Panc1 (cell line): ENCODE measurements around the gene FADS2. TPM values are rescaled to one million over a fixed set of nuclear protein-coding genes. Genes with fewer than 3 reads are reported as not detected.

Experiments used
- ATAC-seq: fragments of 200-7000 bp; cut with Tn5 transposase; 2 replicates; pipeline ENCODE4 v1.9.1; 2020; ENCODE audit warnings: mild to moderate bottlenecking, moderate library complexity
- BruUV-seq: library from RNA; stranded (reverse); fragments of 400-500 nt; replicated peaks from 2 replicates; lab custom pipeline; 2021; lab: Mats Ljungman, UMichigan
- CTCF ChIA-PET: fragments of 300-600 bp; sonication (Branson Sonifier 250); formaldehyde crosslinking; loops from one replicate; lab custom pipeline; 2022; ENCODE audit warnings: antibody characterized with exemption; lab: Charles Lee
- POLR2A ChIA-PET: fragments of 300-600 bp; sonication (Branson Sonifier 250); formaldehyde crosslinking; loops from one replicate; lab custom pipeline; 2022; ENCODE audit warnings: antibody characterized with exemption; lab: Charles Lee
- DNase-seq: peaks from one replicate; pipeline ENCODE4 v3.0.0-alpha.2; 2010; ENCODE audit warnings: low read depth, low spot score
- H3K27ac ChIP-seq: 2 replicates; pipeline ENCODE4 v1.5.1; 2011; ENCODE audit warnings: mild to moderate bottlenecking, low read length, inconsistent platforms
- H3K27me3 ChIP-seq: fragments of 200-500 bp; sonication (Bioruptor generic); 2 replicates; pipeline ENCODE4 v1.6.0; 2014; ENCODE audit warnings: low read length, inconsistent platforms; ENCODE audit not compliant: control insufficient read depth, insufficient read depth
- H3K36me3 ChIP-seq: fragments of 200-500 bp; sonication (Bioruptor generic); 2 replicates; pipeline ENCODE4 v1.5.1; 2014; ENCODE audit warnings: inconsistent platforms, mild to moderate bottlenecking, low read length, moderate library complexity; ENCODE audit not compliant: control insufficient read depth, insufficient read depth
- H3K4me1 ChIP-seq: 2 replicates; pipeline ENCODE4 v1.5.1; 2011; ENCODE audit warnings: inconsistent platforms, mild to moderate bottlenecking, low read length, moderate library complexity; ENCODE audit not compliant: control insufficient read depth, insufficient read depth
- H3K4me3 ChIP-seq, 2 experiments: 2 replicates each; pipeline ENCODE4 v1.5.1; 2011 to 2012; ENCODE audit warnings: low read depth in 2 of 2, low read length in 2 of 2, mild to moderate bottlenecking in 2 of 2, inconsistent platforms in 1 of 2, moderate library complexity in 1 of 2
- H3K9me3 ChIP-seq: fragments of 200-500 bp; sonication (Bioruptor generic); 2 replicates; pipeline ENCODE4 v1.5.1; 2014; ENCODE audit warnings: low read depth, mild to moderate bottlenecking, inconsistent platforms, low read length, moderate library complexity; ENCODE audit not compliant: control insufficient read depth, insufficient read depth
- CTCF ChIP-seq: fragments of 450-650 bp; IDR thresholded peaks from 2 replicates; pipeline ENCODE4 v1.5.1; 2017; ENCODE audit warnings: mild to moderate bottlenecking
- POLR2AphosphoS5 ChIP-seq: IDR thresholded peaks from 2 replicates; pipeline ENCODE4 v1.6.1; 2012; ENCODE audit warnings: mild to moderate bottlenecking, low read depth, low read length, moderate library complexity
- SIN3A ChIP-seq: IDR thresholded peaks from 2 replicates; pipeline ENCODE4 v1.6.1; 2012; ENCODE audit warnings: low read depth, mild to moderate bottlenecking, low read length, moderate library complexity, borderline replicate concordance; ENCODE audit not compliant: insufficient read depth
- TCF7L2 ChIP-seq: IDR thresholded peaks from 2 replicates; pipeline ENCODE4 v1.6.1; 2011; ENCODE audit warnings: mild to moderate bottlenecking, low read depth, low read length, inconsistent platforms
- in situ Hi-C: cut with HindIII; loops from 2 replicates; pipeline ENCODE4 v1.10.0; 2016; ENCODE audit warnings: low sequenced_read_pairs, low pct_unique_long_range_greater_than_20kb
- intact Hi-C: fragments of 100-400 bp; cut with micrococcal nuclease; formaldehyde crosslinking; loops from one replicate; pipeline ENCODE4 v1.10.0; 2022; ENCODE audit not compliant: unreplicated experiment
- total RNA-seq: library from RNA; stranded (reverse); gene quantifications from one replicate; pipeline ENCODE4 v1.2.1, GENCODE V29; 2021; ENCODE audit not compliant: unreplicated experiment
- TF ChIP-seq, protein P1 (sequence below), 2 experiments: IDR thresholded peaks; 2 replicates each; pipeline ENCODE4 v1.6.1; 2011 to 2012; ENCODE audit warnings: low read depth in 2 of 2, control low read depth in 1 of 2, low read length in 1 of 2, mild to moderate bottlenecking in 1 of 2, moderate library complexity in 1 of 2; ENCODE audit not compliant: insufficient read depth in 1 of 2

Gene FADS2
- total RNA-seq, 1 experiment from 2014 or later: 679 TPM

DNA sequence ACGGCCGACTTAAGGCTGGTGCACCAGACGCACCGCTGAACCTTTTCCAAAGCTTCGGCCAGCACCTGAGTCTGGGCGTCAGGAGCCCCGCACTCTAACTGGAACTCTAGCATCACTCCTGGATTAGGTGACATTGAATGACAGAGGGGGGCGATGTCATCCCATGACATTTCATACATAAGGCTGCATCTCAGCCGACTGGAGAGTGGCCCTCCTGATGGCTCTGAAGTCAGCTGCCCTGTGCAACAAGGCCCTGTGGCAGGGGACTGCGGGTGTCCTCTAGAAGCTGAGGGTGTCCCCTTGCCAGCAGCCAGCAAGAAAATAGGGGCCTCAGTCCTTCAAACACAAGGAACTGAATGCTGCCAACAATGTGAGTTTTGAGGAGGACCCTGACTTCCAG is 73.3 kb downstream of the FADS2 start:
- Histone ChIP-seq H3K36me3 (no peaks in the 10 kb centered on the region), H3K4me3 (no peak overlapping the region), H3K4me1 (no peaks in the 10 kb centered on the region), H3K27me3 (no peaks in the 10 kb centered on the region), H3K9me3 (no peaks in the 10 kb centered on the region), H3K27ac (no peak overlapping the region)
- no peak for DNase-seq
- no TSS peak for BruUV-seq
- in situ Hi-C loops (no loop called here), intact Hi-C loops (no loop called here)
- TF ChIP-seq SIN3A (no peak), TCF7L2 (no peak), CTCF (no peak), POLR2AphosphoS5 (no peak)
- TF ChIP-seq, protein P1, sequence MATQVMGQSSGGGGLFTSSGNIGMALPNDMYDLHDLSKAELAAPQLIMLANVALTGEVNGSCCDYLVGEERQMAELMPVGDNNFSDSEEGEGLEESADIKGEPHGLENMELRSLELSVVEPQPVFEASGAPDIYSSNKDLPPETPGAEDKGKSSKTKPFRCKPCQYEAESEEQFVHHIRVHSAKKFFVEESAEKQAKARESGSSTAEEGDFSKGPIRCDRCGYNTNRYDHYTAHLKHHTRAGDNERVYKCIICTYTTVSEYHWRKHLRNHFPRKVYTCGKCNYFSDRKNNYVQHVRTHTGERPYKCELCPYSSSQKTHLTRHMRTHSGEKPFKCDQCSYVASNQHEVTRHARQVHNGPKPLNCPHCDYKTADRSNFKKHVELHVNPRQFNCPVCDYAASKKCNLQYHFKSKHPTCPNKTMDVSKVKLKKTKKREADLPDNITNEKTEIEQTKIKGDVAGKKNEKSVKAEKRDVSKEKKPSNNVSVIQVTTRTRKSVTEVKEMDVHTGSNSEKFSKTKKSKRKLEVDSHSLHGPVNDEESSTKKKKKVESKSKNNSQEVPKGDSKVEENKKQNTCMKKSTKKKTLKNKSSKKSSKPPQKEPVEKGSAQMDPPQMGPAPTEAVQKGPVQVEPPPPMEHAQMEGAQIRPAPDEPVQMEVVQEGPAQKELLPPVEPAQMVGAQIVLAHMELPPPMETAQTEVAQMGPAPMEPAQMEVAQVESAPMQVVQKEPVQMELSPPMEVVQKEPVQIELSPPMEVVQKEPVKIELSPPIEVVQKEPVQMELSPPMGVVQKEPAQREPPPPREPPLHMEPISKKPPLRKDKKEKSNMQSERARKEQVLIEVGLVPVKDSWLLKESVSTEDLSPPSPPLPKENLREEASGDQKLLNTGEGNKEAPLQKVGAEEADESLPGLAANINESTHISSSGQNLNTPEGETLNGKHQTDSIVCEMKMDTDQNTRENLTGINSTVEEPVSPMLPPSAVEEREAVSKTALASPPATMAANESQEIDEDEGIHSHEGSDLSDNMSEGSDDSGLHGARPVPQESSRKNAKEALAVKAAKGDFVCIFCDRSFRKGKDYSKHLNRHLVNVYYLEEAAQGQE (IDR thresholded peaks at IDR 0.05; ENCODE audit: insufficient read depth in 1 of 2, low read depth in 2 of 2, low read length in 1 of 2): no peak
- CTCF ChIA-PET: interaction anchor here (1.0 to 2.3 kb wide), 4 partner anchors 46 to 207 kb away, joined by 3 to 9 read pairs (median 4); no protein-coding TSS in a partner anchor
- POLR2A ChIA-PET: no interaction called here
- ATAC-seq: no peak

- no peak overlapping the region for H3K27ac ChIP-seq
- BruUV-seq: no TSS peak
- ATAC-seq (no peak), DNase-seq (no peak)
- H3K36me3 ChIP-seq: no peaks in the 10 kb centered on the region
- H3K4me1 ChIP-seq: no peaks in the 10 kb centered on the region
- CTCF ChIA-PET: interaction anchor here (0.7 to 2.3 kb wide), 5 partner anchors 40 to 206 kb away, joined by 3 to 9 read pairs (median 4); no protein-coding TSS in a partner anchor
- no peaks in the 10 kb centered on the region for H3K27me3 ChIP-seq
- intact Hi-C loops (no loop called here), in situ Hi-C loops (no loop called here)
- POLR2A ChIA-PET: no interaction called here
- no peak for TF ChIP-seq SIN3A
- H3K4me3 ChIP-seq: no peak overlapping the region
- H3K9me3 ChIP-seq: no peaks in the 10 kb centered on the region
Measured at GRCh38 chr11:61902313-61902712, 74.2 kb downstream of the FADS2 start.

DNA sequence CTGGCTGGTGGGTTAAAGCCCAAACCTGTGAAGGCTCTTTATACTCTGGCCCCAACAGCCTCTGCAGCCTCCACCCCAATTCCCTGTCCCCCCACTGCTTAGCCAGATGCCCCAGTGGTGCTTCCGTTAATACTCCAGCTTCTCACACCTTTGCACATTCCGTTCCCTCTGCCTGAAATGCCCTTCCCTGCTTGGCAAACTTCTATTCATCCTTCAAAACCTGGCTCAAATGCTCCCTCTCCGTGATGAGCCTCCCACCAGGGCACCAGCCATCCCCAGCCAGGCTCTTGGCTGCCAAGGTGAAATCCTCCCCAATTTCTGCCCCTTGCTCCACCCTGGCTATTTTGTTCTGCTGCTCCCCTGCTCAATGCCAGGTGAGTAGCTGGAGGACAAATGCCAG is 75.7 kb downstream of the FADS2 start:
- TF ChIP-seq CTCF (no peak), TCF7L2 (no peak), SIN3A (no peak), POLR2AphosphoS5 (no peak)
- TF ChIP-seq, protein P1 (IDR thresholded peaks at IDR 0.05; ENCODE audit: insufficient read depth in 1 of 2, low read depth in 2 of 2, low read length in 1 of 2): no peak
- DNase-seq (no peak), ATAC-seq (no peak)
- ChIA-PET CTCF (interaction anchor here (1.2 kb wide), 1 partner anchor 43 kb away, joined by 3 read pairs; no protein-coding TSS in a partner anchor), POLR2A (no interaction called here)
- no TSS peak for BruUV-seq
- Histone ChIP-seq H3K9me3 (no peaks in the 10 kb centered on the region), H3K4me3 (no peak overlapping the region), H3K27me3 (no peaks in the 10 kb centered on the region), H3K36me3 (no peaks in the 10 kb centered on the region), H3K4me1 (no peaks in the 10 kb centered on the region), H3K27ac (no peak overlapping the region)
- intact Hi-C loops (no loop called here), in situ Hi-C loops (no loop called here)
